CD14-positive monocyte (primary cell): ENCODE measurements around the gene PKP3. TPM values are rescaled to one million over a fixed set of nuclear protein-coding genes. Genes with fewer than 3 reads are reported as not detected.

Experiments
- DNase-seq, 3 donors: peaks; one replicate each; pipeline ENCODE4 v3.0.0-alpha.2; 2011 to 2022
- H2AFZ ChIP-seq: 2 replicates; pipeline ENCODE4 v1.6.0; 2012; ENCODE audit warnings: mild to moderate bottlenecking, low read depth, low read length, inconsistent platforms; ENCODE audit not compliant: insufficient read depth, poor library complexity, severe bottlenecking
- H3K27ac ChIP-seq, 2 donors: 1 replicate in 1 of 2; 2 replicates in 1 of 2; pipeline ENCODE4 v1.5.1; 2012 to 2013; ENCODE audit warnings: low read length in 2 of 2, control low read depth in 1 of 2, inconsistent platforms in 1 of 2, low read depth in 1 of 2, mild to moderate bottlenecking in 1 of 2
- H3K27me3 ChIP-seq, 2 donors: one replicate each; pipeline versions ENCODE4 v1.6.0 to v1.6.1; 2011 to 2013; ENCODE audit warnings: low read length in 2 of 2; ENCODE audit not compliant: control insufficient read depth in 2 of 2, insufficient read depth in 2 of 2
- H3K36me3 ChIP-seq, 2 donors: replicated peaks in 1 of 2; 1 replicate in 1 of 2; 2 replicates in 1 of 2; pipeline versions ENCODE4 v1.5.1 to v1.6.1; 2012 to 2013; ENCODE audit warnings: low read length in 2 of 2, control low read depth in 1 of 2, inconsistent platforms in 1 of 2, mild to moderate bottlenecking in 1 of 2; ENCODE audit not compliant: insufficient read depth in 2 of 2, control insufficient read depth in 1 of 2
- H3K4me1 ChIP-seq, 2 donors: 1 replicate in 1 of 2; 2 replicates in 1 of 2; pipeline versions ENCODE4 v1.5.1 to v1.6.1; 2012 to 2013; ENCODE audit warnings: low read length in 2 of 2, control low read depth in 1 of 2, inconsistent platforms in 1 of 2, mild to moderate bottlenecking in 1 of 2, moderate library complexity in 1 of 2; ENCODE audit not compliant: insufficient read depth in 2 of 2, control insufficient read depth in 1 of 2
- H3K4me2 ChIP-seq: replicated peaks from 2 replicates; pipeline ENCODE3; 2012; ENCODE audit warnings: low read length, moderate library complexity, mild to moderate bottlenecking; ENCODE audit not compliant: poor library complexity, severe bottlenecking; ENCODE audit errors: extremely low read depth
- H3K4me3 ChIP-seq, 3 experiments: fragments of 200-600 bp in 1 of 3; sonication (generic) in 1 of 3; replicated peaks in 1 of 3; 1 replicate in 2 of 3; 2 replicates in 1 of 3; pipeline ENCODE4 v1.5.1; 2011 to 2013; ENCODE audit warnings: low read length in 3 of 3, mild to moderate bottlenecking in 3 of 3, control low read depth in 2 of 3, low read depth in 2 of 3, inconsistent platforms in 1 of 3, moderate library complexity in 1 of 3
- H3K79me2 ChIP-seq: 2 replicates; pipeline ENCODE4 v1.6.0; 2012; ENCODE audit warnings: mild to moderate bottlenecking, control low read depth, inconsistent platforms, low read length, moderate library complexity; ENCODE audit not compliant: insufficient read depth
- H3K9ac ChIP-seq: 2 replicates; pipeline ENCODE4 v1.6.0; 2017; ENCODE audit warnings: low read length, mild to moderate bottlenecking; ENCODE audit not compliant: insufficient read depth, poor library complexity, severe bottlenecking
- H3K9me3 ChIP-seq, 2 donors: replicated peaks in 1 of 2; 1 replicate in 1 of 2; 2 replicates in 1 of 2; pipeline versions ENCODE4 v1.5.1 to v1.6.1; 2012 to 2013; ENCODE audit warnings: low read length in 2 of 2, control low read depth in 1 of 2; ENCODE audit not compliant: control insufficient read depth in 1 of 2, insufficient read depth in 1 of 2
- H4K20me1 ChIP-seq: 2 replicates; pipeline ENCODE4 v1.6.0; 2012; ENCODE audit warnings: mild to moderate bottlenecking, low read length, control low read depth, moderate library complexity; ENCODE audit not compliant: insufficient read depth
- H3K27ac Mint-ChIP-seq, 7 donors: one replicate each; pipeline ENCODE4 v1.8.0; 2020; ENCODE audit warnings: mild to moderate bottlenecking in 7 of 7, mixed read lengths in 7 of 7, moderate library complexity in 6 of 7, inconsistent platforms in 2 of 7
- H3K27me3 Mint-ChIP-seq, 3 donors: one replicate each; pipeline ENCODE4 v1.8.0; 2021 to 2022; ENCODE audit warnings: low read depth in 3 of 3, mild to moderate bottlenecking in 3 of 3, mixed read lengths in 3 of 3, moderate library complexity in 3 of 3, inconsistent platforms in 1 of 3
- H3K36me3 Mint-ChIP-seq, 2 donors: one replicate each; pipeline ENCODE4 v1.8.0; 2020; ENCODE audit warnings: mixed read lengths in 2 of 2, inconsistent platforms in 1 of 2, mild to moderate bottlenecking in 1 of 2
- H3K4me1 Mint-ChIP-seq: one replicate; pipeline ENCODE4 v1.8.0; 2020; ENCODE audit warnings: mild to moderate bottlenecking, mixed read lengths
- H3K4me3 Mint-ChIP-seq, 2 donors: one replicate each; pipeline ENCODE4 v1.8.0; 2020; ENCODE audit warnings: mild to moderate bottlenecking in 2 of 2, mixed read lengths in 2 of 2, moderate library complexity in 1 of 2
- H3K9me3 Mint-ChIP-seq, 7 donors: one replicate each; pipeline ENCODE4 v1.8.0; 2020 to 2022; ENCODE audit warnings: mixed read lengths in 7 of 7, mild to moderate bottlenecking in 6 of 7, moderate library complexity in 6 of 7, inconsistent platforms in 2 of 7
- WGBS: methylation state at CpG from one replicate; pipeline ENCODE4 v1.1.5; 2013; ENCODE audit warnings: missing lambda C conversion rate; ENCODE audit not compliant: insufficient coverage; 5-methylcytosine and 5-hydroxymethylcytosine counted together
- intact Hi-C, 2 donors: fragments of 100-400 bp; cut with micrococcal nuclease; formaldehyde crosslinking; loops; one replicate each; pipeline versions ENCODE4 v1.15.0 to v1.15.1; 2023
- polyA plus RNA-seq, 3 donors: library from polyadenylated mRNA; depleted of rRNA in 1 of 3; unstranded in 2 of 3; stranded (reverse) in 1 of 3; fragments of 300-500 nt in 2 of 3; fragments of >200 nt in 1 of 3; fragmentation: Illumina TruSeq in 2 of 3; gene quantifications; 1 replicate in 2 of 3; 2 replicates in 1 of 3; pipeline ENCODE4 v1.2.3, GENCODE V29; 2012 to 2021
- small RNA-seq: library from RNA; depleted of rRNA; stranded (forward); fragments of <200 nt; gene quantifications from one replicate; pipeline ENCODE3, GENCODE V24; 2012; ENCODE audit warnings: low read depth; ENCODE audit not compliant: insufficient read length
- TF ChIP-seq, protein P1 (sequence below): fragments of 200-600 bp; IDR thresholded peaks from one replicate; pipeline ENCODE4 v1.8.0; 2022; ENCODE audit warnings: antibody characterized with exemption, mild to moderate bottlenecking

The PKP3 gene
- polyA plus RNA-seq, 3 donors: not detected

- peaks cover 3 to 7% (median 3%) of the 10 kb centered on the region in 3 donors for H3K27me3 Mint-ChIP-seq
- Histone ChIP-seq H3K27ac (no peak overlapping the region), H3K79me2 (peaks cover 12% of the 10 kb centered on the region), H3K9ac (no peak overlapping the region), H3K9me3 (no peaks in the 10 kb centered on the region), H3K27me3 (no peaks in the 10 kb centered on the region), H3K36me3 (peaks cover 6 to 29% of the 10 kb centered on the region in 2 donors), H2AFZ (no peak overlapping the region), H3K4me3 (no peak overlapping the region), H3K4me1 (peaks cover 16 to 25% of the 10 kb centered on the region in 2 donors), H3K4me2 (no peak overlapping the region), H4K20me1 (peaks cover 22% of the 10 kb centered on the region)
- 97% methylated on average over 8 of the region's 9 CpGs for WGBS
- DNase-seq: no peak
- TF ChIP-seq, protein P1, sequence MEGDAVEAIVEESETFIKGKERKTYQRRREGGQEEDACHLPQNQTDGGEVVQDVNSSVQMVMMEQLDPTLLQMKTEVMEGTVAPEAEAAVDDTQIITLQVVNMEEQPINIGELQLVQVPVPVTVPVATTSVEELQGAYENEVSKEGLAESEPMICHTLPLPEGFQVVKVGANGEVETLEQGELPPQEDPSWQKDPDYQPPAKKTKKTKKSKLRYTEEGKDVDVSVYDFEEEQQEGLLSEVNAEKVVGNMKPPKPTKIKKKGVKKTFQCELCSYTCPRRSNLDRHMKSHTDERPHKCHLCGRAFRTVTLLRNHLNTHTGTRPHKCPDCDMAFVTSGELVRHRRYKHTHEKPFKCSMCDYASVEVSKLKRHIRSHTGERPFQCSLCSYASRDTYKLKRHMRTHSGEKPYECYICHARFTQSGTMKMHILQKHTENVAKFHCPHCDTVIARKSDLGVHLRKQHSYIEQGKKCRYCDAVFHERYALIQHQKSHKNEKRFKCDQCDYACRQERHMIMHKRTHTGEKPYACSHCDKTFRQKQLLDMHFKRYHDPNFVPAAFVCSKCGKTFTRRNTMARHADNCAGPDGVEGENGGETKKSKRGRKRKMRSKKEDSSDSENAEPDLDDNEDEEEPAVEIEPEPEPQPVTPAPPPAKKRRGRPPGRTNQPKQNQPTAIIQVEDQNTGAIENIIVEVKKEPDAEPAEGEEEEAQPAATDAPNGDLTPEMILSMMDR: no peak
- no peak overlapping the region for H3K4me3 Mint-ChIP-seq
- H3K4me1 Mint-ChIP-seq: peaks cover 26% of the 10 kb centered on the region
- peaks cover 31 to 49% of the 10 kb centered on the region in 2 donors for H3K36me3 Mint-ChIP-seq
- intact Hi-C loops: no loop called here
- no peaks in the 10 kb centered on the region for H3K9me3 Mint-ChIP-seq
- peak overlapping the region in 3 of 7 donors; percentile 9 to 57 (median 42) for H3K27ac Mint-ChIP-seq
Observed at GRCh38 chr11:454043-454442, 60.0 kb downstream of the PKP3 start.

Small RNA genes within 50 kb of the gene (small RNA-seq; reads per million reads assigned to genes)
- not detected for gene RN7SL838P

Other genes with a start within 250 kb of the PKP3 start
- not detected for gene SCGB1C1, start 201.1 kb upstream of the PKP3 start, polyA plus RNA-seq
- 10 to 100 TPM in 2 of 3 donors, 1 to 10 TPM in 1; 9.5 to 37.3 (median 29.3) TPM for gene BET1L, start 186.8 kb upstream of the PKP3 start, polyA plus RNA-seq
- 10 to 100 TPM; 51.1 to 79.1 (median 56.5) TPM for gene RIC8A, start 186.5 kb upstream of the PKP3 start, polyA plus RNA-seq
- gene SIRT3, start 157.9 kb upstream of the PKP3 start, polyA plus RNA-seq: 10 to 100 TPM in 1 of 3 donors, 1 to 10 TPM in 2; 4.3 to 23.7 (median 4.3) TPM
- 100 to 1,000 TPM; 136 to 272 (median 218) TPM for gene PSMD13, start 157.2 kb upstream of the PKP3 start, polyA plus RNA-seq
- under 1 TPM; 0.10 to 0.51 (median 0.24) TPM for gene NLRP6, start 115.8 kb upstream of the PKP3 start, polyA plus RNA-seq
- gene PGGHG, start 105.1 kb upstream of the PKP3 start, polyA plus RNA-seq: 10 to 100 TPM in 1 of 3 donors, 1 to 10 TPM in 2; 1.6 to 82.9 (median 2.1) TPM
- not detected for gene IFITM5, start 94.7 kb upstream of the PKP3 start, polyA plus RNA-seq
- 1,000 to 10,000 TPM in 1 of 3 donors, 100 to 1,000 TPM in 2; 625 to 1,147 (median 705) TPM for gene IFITM2, start 86.4 kb upstream of the PKP3 start, polyA plus RNA-seq
- 10 to 100 TPM; 26.0 to 49.5 (median 36.3) TPM for gene IFITM1, start 80.2 kb upstream of the PKP3 start, polyA plus RNA-seq
- gene IFITM3, start 73.3 kb upstream of the PKP3 start, polyA plus RNA-seq: 100 to 1,000 TPM; 353 to 637 (median 445) TPM
- gene B4GALNT4, start 24.7 kb upstream of the PKP3 start, polyA plus RNA-seq: not detected
- 100 to 1,000 TPM in 1 of 3 donors, 10 to 100 TPM in 2; 62.8 to 125 (median 75.4) TPM for gene SIGIRR, start 20.8 kb downstream of the PKP3 start, polyA plus RNA-seq
- gene ANO9, start 47.8 kb downstream of the PKP3 start, polyA plus RNA-seq: under 1 TPM in 2 of 3 donors, not detected in 1; 0.18 to 0.24 TPM
- 10 to 100 TPM in 2 of 3 donors, 1 to 10 TPM in 1; 9.3 to 18.3 (median 12.4) TPM for gene PTDSS2, start 56.1 kb downstream of the PKP3 start, polyA plus RNA-seq
- 100 to 1,000 TPM; 381 to 445 (median 443) TPM for gene RNH1, start 113.0 kb downstream of the PKP3 start, polyA plus RNA-seq
- 10 to 100 TPM; 10.1 to 32.9 (median 10.3) TPM for gene HRAS, start 141.4 kb downstream of the PKP3 start, polyA plus RNA-seq
- gene LRRC56, start 143.3 kb downstream of the PKP3 start, polyA plus RNA-seq: under 1 TPM in 2 of 3 donors, not detected in 1; 0.09 to 0.68 TPM
- 10 to 100 TPM in 1 of 3 donors, 1 to 10 TPM in 1, under 1 TPM in 1; 0.67 to 10.6 (median 1.2) TPM for gene LMNTD2, start 166.5 kb downstream of the PKP3 start, polyA plus RNA-seq
- 10 to 100 TPM in 2 of 3 donors, 1 to 10 TPM in 1; 10.0 to 26.5 (median 12.4) TPM for gene RASSF7, start 166.8 kb downstream of the PKP3 start, polyA plus RNA-seq
- gene PHRF1, start 182.3 kb downstream of the PKP3 start, polyA plus RNA-seq: 10 to 100 TPM in 1 of 3 donors, 1 to 10 TPM in 2; 1.3 to 11.1 (median 3.3) TPM
- gene IRF7, start 221.7 kb downstream of the PKP3 start, polyA plus RNA-seq: 100 to 1,000 TPM in 1 of 3 donors, 10 to 100 TPM in 2; 38.6 to 125 (median 42.9) TPM
- under 1 TPM; 0.18 to 0.43 (median 0.18) TPM for gene CDHR5, start 230.7 kb downstream of the PKP3 start, polyA plus RNA-seq
- gene SCT, start 233.0 kb downstream of the PKP3 start, polyA plus RNA-seq: not detected
- under 1 TPM in 1 of 3 donors, not detected in 2; 0.13 TPM for gene DRD4, start 243.1 kb downstream of the PKP3 start, polyA plus RNA-seq